GM21360 (cell line): ENCODE results near the gene RAPGEF1.
"Not testable (repeated sequence)": the region's sequence is repeated elsewhere in the genome, so short reads cannot be mapped to it uniquely, and the experiment has no call there.

Experiments used
- ATAC-seq: cut with Tn5 transposase; IDR thresholded peaks from one replicate; pipeline ENCODE4 v1.9.1; 2021; ENCODE audit warnings: mild to moderate bottlenecking, moderate library complexity; ENCODE audit not compliant: unreplicated experiment

RAPGEF1 gene

GRCh38 chr9:131692612-131693562 lies 47.0 kb downstream of the RAPGEF1 start:
- no peak for ATAC-seq

GRCh38 chr9:131691969-131692611 lies 47.8 kb downstream of the RAPGEF1 start:
- no peak for ATAC-seq

- ATAC-seq = no peak
Observed at GRCh38 chr9:131690941-131691573, 48.8 kb downstream of the RAPGEF1 start.

- ATAC-seq = no peak
Observed at GRCh38 chr9:131690462-131690861, 49.4 kb downstream of the RAPGEF1 start.

GRCh38 chr9:131688377-131688776 lies 51.5 kb downstream of the RAPGEF1 start:
- no peak for ATAC-seq

GRCh38 chr9:131685753-131686706 lies 53.8 kb downstream of the RAPGEF1 start:
- no peak for ATAC-seq

- not testable (repeated sequence) for ATAC-seq
Observed at GRCh38 chr9:131683094-131683493, 56.8 kb downstream of the RAPGEF1 start.

- no peak for ATAC-seq
Observed at GRCh38 chr9:131682261-131682660, 57.6 kb downstream of the RAPGEF1 start.

- not testable (repeated sequence) for ATAC-seq
Observed at GRCh38 chr9:131681826-131682225, 58.0 kb downstream of the RAPGEF1 start.

- not testable (repeated sequence) for ATAC-seq
Observed at GRCh38 chr9:131681108-131681507, 58.8 kb downstream of the RAPGEF1 start.

- ATAC-seq = no peak
Observed at GRCh38 chr9:131679261-131680020, 60.4 kb downstream of the RAPGEF1 start.

GRCh38 chr9:131678499-131679111 lies 61.3 kb downstream of the RAPGEF1 start:
- ATAC-seq = peak; percentile 77

- no peak for ATAC-seq
Observed at GRCh38 chr9:131677444-131678180, 62.3 kb downstream of the RAPGEF1 start.

GRCh38 chr9:131677049-131677443 lies 62.8 kb downstream of the RAPGEF1 start:
- ATAC-seq = no peak

GRCh38 chr9:131676431-131676972 lies 63.4 kb downstream of the RAPGEF1 start:
- no peak for ATAC-seq

GRCh38 chr9:131675437-131676022 lies 64.3 kb downstream of the RAPGEF1 start:
- ATAC-seq = no peak

GRCh38 chr9:131674425-131675421 lies 65.2 kb downstream of the RAPGEF1 start:
- ATAC-seq = no peak
